SJCRH30 (cell line): ENCODE measurements around the gene RFXANK. TPM values are rescaled to one million over a fixed set of nuclear protein-coding genes. Genes with fewer than 3 reads are reported as not detected.
"Not testable (repeated sequence)": the region's sequence is repeated elsewhere in the genome, so short reads cannot be mapped to it uniquely, and the experiment has no call there.

Experiments
- DNase-seq, 2 experiments: peaks; one replicate each; pipeline ENCODE4 v3.0.0-alpha.2; 2015 to 2020
- H3K27ac ChIP-seq: fragments of 250-450 bp; sonication (Bioruptor Pico); 2 replicates; pipeline ENCODE4 v1.5.1; 2020; ENCODE audit warnings: mild to moderate bottlenecking, moderate library complexity
- H3K27me3 ChIP-seq: fragments of 250-450 bp; sonication (Bioruptor Pico); 2 replicates; pipeline ENCODE4 v1.5.1; 2020; ENCODE audit warnings: mild to moderate bottlenecking, moderate library complexity
- H3K36me3 ChIP-seq: fragments of 250-450 bp; sonication (Bioruptor Pico); 2 replicates; pipeline ENCODE4 v1.5.1; 2020; ENCODE audit warnings: mild to moderate bottlenecking, moderate library complexity
- H3K4me1 ChIP-seq: fragments of 250-450 bp; sonication (Bioruptor Pico); 2 replicates; pipeline ENCODE4 v1.5.1; 2020; ENCODE audit warnings: mild to moderate bottlenecking, moderate library complexity
- H3K4me3 ChIP-seq: fragments of 250-450 bp; sonication (Bioruptor Pico); 2 replicates; pipeline ENCODE4 v1.5.1; 2020; ENCODE audit warnings: mild to moderate bottlenecking, moderate library complexity
- H3K9me3 ChIP-seq: fragments of 250-450 bp; sonication (Bioruptor Pico); replicated peaks from 2 replicates; pipeline ENCODE4 v1.5.1; 2020; ENCODE audit warnings: mild to moderate bottlenecking, moderate library complexity
- total RNA-seq: library from RNA; depleted of rRNA; stranded (reverse); fragments of >200 nt; shearing (Covaris generic); gene quantifications from 2 replicates; pipeline ENCODE4 v1.2.3, GENCODE V29; 2014

RFXANK gene
- total RNA-seq, 1 experiment from 2014 or later = 52.5 TPM

- no peak for DNase-seq
- Histone ChIP-seq H3K27me3 (peaks cover 7% of the 10 kb centered on the region), H3K36me3 (no peaks in the 10 kb centered on the region), H3K4me3 (no peak overlapping the region), H3K9me3 (no peaks in the 10 kb centered on the region), H3K27ac (no peak overlapping the region), H3K4me1 (no peaks in the 10 kb centered on the region)
Measured at GRCh38 chr19:19209372-19209771, 17.3 kb downstream of the RFXANK start.

GRCh38 chr19:19211499-19212420, 19.7 kb downstream of the RFXANK start, which contains the start of gene NCAN:
NCAN (plus strand) TSS chr19:19211958; CDS start chr19:19216954, 4,996 bp downstream.
- no peaks in the 10 kb centered on the region for H3K27me3 ChIP-seq
- no peaks in the 10 kb centered on the region for H3K9me3 ChIP-seq
- no peak for DNase-seq
- no peaks in the 10 kb centered on the region for H3K36me3 ChIP-seq
- H3K27ac ChIP-seq = no peak within 1 kb of the TSS
- no peak within 1 kb of the TSS for H3K4me3 ChIP-seq
- no peaks in the 10 kb centered on the region for H3K4me1 ChIP-seq

- H3K27ac ChIP-seq = no peak overlapping the region
- no peak for DNase-seq
- no peaks in the 10 kb centered on the region for H3K9me3 ChIP-seq
- H3K4me3 ChIP-seq = no peak overlapping the region
- H3K36me3 ChIP-seq = no peaks in the 10 kb centered on the region
- no peaks in the 10 kb centered on the region for H3K4me1 ChIP-seq
- H3K27me3 ChIP-seq = no peaks in the 10 kb centered on the region
Measured at GRCh38 chr19:19212916-19213315, 20.9 kb downstream of the RFXANK start.

- H3K4me1 ChIP-seq = no peaks in the 10 kb centered on the region
- H3K36me3 ChIP-seq = no peaks in the 10 kb centered on the region
- H3K4me3 ChIP-seq = no peak overlapping the region
- H3K27ac ChIP-seq = no peak overlapping the region
- no peak for DNase-seq
- H3K9me3 ChIP-seq = no peaks in the 10 kb centered on the region
- no peaks in the 10 kb centered on the region for H3K27me3 ChIP-seq
Measured at GRCh38 chr19:19213426-19214158, 21.5 kb downstream of the RFXANK start.

GRCh38 chr19:19214159-19214490, 22.1 kb downstream of the RFXANK start:
- Histone ChIP-seq H3K27me3 (no peaks in the 10 kb centered on the region), H3K27ac (no peak overlapping the region), H3K36me3 (no peaks in the 10 kb centered on the region), H3K9me3 (no peaks in the 10 kb centered on the region), H3K4me3 (no peak overlapping the region), H3K4me1 (no peaks in the 10 kb centered on the region)
- DNase-seq = no peak

GRCh38 chr19:19214892-19215291, 22.8 kb downstream of the RFXANK start:
- no peaks in the 10 kb centered on the region for H3K9me3 ChIP-seq
- no peak overlapping the region for H3K4me3 ChIP-seq
- no peak overlapping the region for H3K27ac ChIP-seq
- H3K27me3 ChIP-seq = no peaks in the 10 kb centered on the region
- H3K36me3 ChIP-seq = no peaks in the 10 kb centered on the region
- no peaks in the 10 kb centered on the region for H3K4me1 ChIP-seq
- peak; percentile 82 to 84 for DNase-seq

- DNase-seq = no peak
- Histone ChIP-seq H3K4me1 (no peaks in the 10 kb centered on the region), H3K36me3 (no peaks in the 10 kb centered on the region), H3K9me3 (no peaks in the 10 kb centered on the region), H3K27me3 (no peaks in the 10 kb centered on the region), H3K27ac (no peak overlapping the region), H3K4me3 (no peak overlapping the region)
Measured at GRCh38 chr19:19215792-19216191, 23.7 kb downstream of the RFXANK start.

- H3K27me3 ChIP-seq = no peaks in the 10 kb centered on the region
- no peak overlapping the region for H3K4me3 ChIP-seq
- H3K4me1 ChIP-seq = no peaks in the 10 kb centered on the region
- no peaks in the 10 kb centered on the region for H3K36me3 ChIP-seq
- DNase-seq = peak in 1 of 2 experiments; percentile 49
- H3K27ac ChIP-seq = no peak overlapping the region
- H3K9me3 ChIP-seq = no peaks in the 10 kb centered on the region
Measured at GRCh38 chr19:19217099-19217498, 25.0 kb downstream of the RFXANK start.

GRCh38 chr19:19218911-19219310, 26.9 kb downstream of the RFXANK start:
- Histone ChIP-seq H3K9me3 (no peaks in the 10 kb centered on the region), H3K27ac (no peak overlapping the region), H3K27me3 (no peaks in the 10 kb centered on the region), H3K4me1 (no peaks in the 10 kb centered on the region), H3K36me3 (no peaks in the 10 kb centered on the region), H3K4me3 (no peak overlapping the region)
- DNase-seq = no peak

- H3K9me3 ChIP-seq, H3K27me3 ChIP-seq, H3K4me1 ChIP-seq, H3K4me3 ChIP-seq, H3K27ac ChIP-seq, H3K36me3 ChIP-seq, DNase-seq: not testable (repeated sequence)
Measured at GRCh38 chr19:19221000-19221399, 28.9 kb downstream of the RFXANK start.

GRCh38 chr19:19223060-19223459, 31.0 kb downstream of the RFXANK start:
- Histone ChIP-seq H3K27me3 (no peaks in the 10 kb centered on the region), H3K4me3 (no peak overlapping the region), H3K27ac (no peak overlapping the region), H3K36me3 (no peaks in the 10 kb centered on the region), H3K4me1 (no peaks in the 10 kb centered on the region), H3K9me3 (no peaks in the 10 kb centered on the region)
- DNase-seq = no peak

GRCh38 chr19:19223636-19224035, 31.6 kb downstream of the RFXANK start:
- Histone ChIP-seq H3K27me3 (no peaks in the 10 kb centered on the region), H3K9me3 (no peaks in the 10 kb centered on the region), H3K27ac (no peak overlapping the region), H3K4me1 (no peaks in the 10 kb centered on the region), H3K36me3 (no peaks in the 10 kb centered on the region), H3K4me3 (no peak overlapping the region)
- DNase-seq = no peak

GRCh38 chr19:19224150-19224851, 32.2 kb downstream of the RFXANK start:
- H3K27ac ChIP-seq = no peak overlapping the region
- no peak overlapping the region for H3K4me3 ChIP-seq
- no peaks in the 10 kb centered on the region for H3K27me3 ChIP-seq
- H3K4me1 ChIP-seq = no peaks in the 10 kb centered on the region
- no peaks in the 10 kb centered on the region for H3K9me3 ChIP-seq
- no peak for DNase-seq
- H3K36me3 ChIP-seq = no peaks in the 10 kb centered on the region

- Histone ChIP-seq H3K27ac (no peak overlapping the region), H3K4me1 (no peaks in the 10 kb centered on the region), H3K9me3 (no peaks in the 10 kb centered on the region), H3K4me3 (no peak overlapping the region), H3K36me3 (no peaks in the 10 kb centered on the region), H3K27me3 (no peaks in the 10 kb centered on the region)
- DNase-seq = peak; percentile 29 to 34
Measured at GRCh38 chr19:19224852-19225494, 32.9 kb downstream of the RFXANK start.
